ENCODE measurements around the gene METTL24. TPM values are rescaled to one million over a fixed set of nuclear protein-coding genes. Genes with fewer than 3 reads are reported as not detected.
A peak's percentile ranks its signal among the peaks of the same experiment; 100 is the strongest.
"Not testable (repeated sequence)": the region's sequence is repeated elsewhere in the genome, so short reads cannot be mapped to it uniquely, and the experiment has no call there.

The METTL24 gene
- total RNA-seq, 1 experiment from 2014 or later, result not detected

DNA sequence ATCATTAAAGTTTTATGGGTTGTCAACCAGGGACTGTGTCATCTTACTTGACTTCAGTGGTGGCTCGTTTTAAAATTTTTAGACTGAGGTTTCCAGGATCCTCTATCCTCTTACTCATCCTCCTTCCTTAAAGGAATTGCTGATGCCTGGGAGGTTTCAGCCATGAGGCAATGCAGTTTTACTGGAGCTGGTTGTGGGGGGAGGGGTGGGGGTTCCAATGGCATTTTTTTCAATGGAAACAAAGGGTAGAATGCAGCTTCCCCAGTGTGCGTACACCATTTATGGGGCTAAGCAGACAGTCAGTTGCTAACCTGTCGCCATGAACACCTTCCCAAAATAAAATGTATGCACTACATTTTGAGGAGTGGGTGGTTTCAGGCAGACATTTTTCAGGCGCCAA, 88.0 kb downstream of the METTL24 start:
- peak; percentile 2 for DNase-seq (ENCODE audit: low read depth)

- no peak for DNase-seq (ENCODE audit: low read depth)
These were observed 88.5 kb downstream of the METTL24 start for GRCh38 chr6:110269623-110270022.

DNA sequence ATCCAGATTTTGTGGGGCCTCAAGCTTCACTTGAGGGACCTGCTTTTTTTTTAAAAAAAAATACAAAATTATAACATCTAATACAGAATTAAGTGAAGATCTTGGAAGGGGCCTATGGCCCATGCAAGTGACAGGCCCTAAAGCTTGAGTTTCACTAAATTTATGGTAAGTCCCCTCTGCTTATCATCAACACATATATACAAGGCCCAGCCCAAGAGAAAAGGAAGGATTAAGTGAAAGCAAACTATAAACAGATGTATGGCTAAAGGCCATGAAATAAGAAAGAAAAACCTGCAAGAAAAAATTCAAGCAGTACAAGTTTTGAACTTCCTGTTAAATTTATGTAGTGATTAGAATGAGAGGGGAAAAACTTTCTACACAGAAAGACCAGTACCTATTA, 91.2 kb downstream of the METTL24 start:
- no peak for DNase-seq (ENCODE audit: low read depth)

- no peak for DNase-seq (ENCODE audit: low read depth)
These were observed 92.9 kb downstream of the METTL24 start for GRCh38 chr6:110265273-110265672.

DNA sequence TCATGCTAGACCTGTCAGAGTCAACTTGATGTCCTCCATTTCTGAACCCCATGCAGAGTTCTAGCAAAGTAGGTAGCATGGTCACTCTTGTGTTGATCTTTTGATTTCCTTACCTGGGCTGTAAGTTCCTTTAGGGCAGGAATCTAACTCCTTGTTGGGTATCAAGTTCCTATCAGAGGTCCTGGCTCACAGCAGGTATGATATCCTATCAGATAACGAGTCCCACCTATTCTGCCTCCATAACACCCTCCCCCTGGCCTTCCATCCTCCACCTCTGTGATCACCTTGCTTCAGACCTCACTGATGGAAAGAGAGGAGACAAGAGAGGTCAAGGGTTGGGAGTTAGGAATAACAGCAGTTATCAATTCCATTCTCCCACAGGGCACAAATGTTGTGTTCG, 101.8 kb downstream of the METTL24 start:
- no peak for DNase-seq (ENCODE audit: low read depth)

- peak; percentile 33 for DNase-seq (ENCODE audit: low read depth)
These were observed 102.9 kb downstream of the METTL24 start for GRCh38 chr6:110255211-110255750.

- peak; percentile 26 for DNase-seq (ENCODE audit: low read depth)
These were observed 107.3 kb downstream of the METTL24 start for GRCh38 chr6:110250838-110251237.

- DNase-seq (ENCODE audit: low read depth), result no peak
These were observed 108.1 kb downstream of the METTL24 start for GRCh38 chr6:110250058-110250457.

DNA sequence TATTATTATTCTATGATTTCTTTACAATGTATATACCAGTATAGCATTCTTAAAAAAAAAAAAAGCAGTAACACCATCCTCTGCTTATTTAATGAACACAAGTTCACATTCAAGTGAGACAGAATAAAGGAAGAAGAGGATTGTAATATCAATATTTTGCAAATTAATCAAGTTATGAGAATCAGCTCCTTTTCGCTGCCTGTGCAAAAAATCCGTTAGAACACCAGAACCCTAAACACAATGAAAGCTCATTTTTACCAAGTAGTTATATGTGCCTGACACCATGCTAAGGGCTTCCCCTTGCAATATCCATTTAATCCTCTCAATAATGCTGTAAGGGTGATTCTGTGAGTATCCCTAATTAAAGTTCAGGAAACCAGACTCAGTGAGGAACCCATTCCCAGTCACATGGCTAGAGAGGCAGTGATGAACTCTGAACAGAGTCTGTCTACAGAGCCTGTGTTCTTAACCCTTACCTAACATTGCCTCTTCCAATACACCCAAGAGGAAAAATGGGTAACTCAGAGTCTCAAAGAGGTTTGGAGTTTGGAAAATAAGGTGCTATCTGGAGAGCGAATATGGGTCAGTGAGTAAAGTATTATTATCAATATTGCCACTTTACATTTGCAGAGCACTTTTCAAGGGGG, 111.1 kb downstream of the METTL24 start:
- no peak for DNase-seq (ENCODE audit: low read depth)

GRCh38 chr6:110246378-110246777, 111.8 kb downstream of the METTL24 start:
- no peak for DNase-seq (ENCODE audit: low read depth)

GRCh38 chr6:110244621-110245020, 113.5 kb downstream of the METTL24 start:
- DNase-seq (ENCODE audit: low read depth), result peak; percentile 65

DNA sequence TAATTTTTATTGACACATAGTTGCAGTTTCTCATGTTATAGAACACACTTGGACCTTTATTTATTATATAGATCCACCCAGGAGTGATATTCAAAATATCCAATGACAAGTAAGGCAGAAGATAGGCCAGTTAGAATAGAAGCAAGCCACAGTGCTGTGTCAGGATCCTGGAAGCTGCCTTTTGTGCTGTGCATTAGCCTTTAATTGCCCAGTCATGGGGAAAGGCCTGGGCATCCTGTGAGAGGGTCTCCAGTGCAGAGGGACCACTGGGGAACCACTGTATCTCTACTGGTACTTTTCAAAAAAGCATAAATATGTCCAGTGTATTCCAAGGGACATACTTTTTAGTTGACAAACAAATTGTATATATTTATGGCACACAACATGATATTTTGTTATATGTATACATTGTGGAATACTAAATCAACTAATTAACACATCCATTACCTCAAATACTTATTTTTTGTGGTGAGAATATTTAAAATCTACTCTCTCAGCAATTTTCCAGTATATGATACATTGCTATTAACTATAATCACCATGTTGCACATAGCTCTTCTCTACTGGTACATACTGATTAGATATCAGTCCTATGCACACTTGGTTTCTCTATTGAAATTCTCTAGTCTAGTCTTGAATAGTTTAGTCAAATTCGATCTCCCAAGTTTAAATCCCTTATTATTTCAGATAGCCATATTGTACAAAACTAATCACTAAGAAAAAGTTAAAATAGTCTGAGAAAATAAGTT, 118.4 kb downstream of the METTL24 start:
- no peak for DNase-seq (ENCODE audit: low read depth)

- not testable (repeated sequence) for DNase-seq (ENCODE audit: low read depth)
These were observed 122.1 kb downstream of the METTL24 start for GRCh38 chr6:110236007-110236406.

GRCh38 chr6:110233770-110234374, 124.3 kb downstream of the METTL24 start:
- DNase-seq (ENCODE audit: low read depth), result no peak

GRCh38 chr6:110232450-110232849, 125.7 kb downstream of the METTL24 start:
- DNase-seq (ENCODE audit: low read depth), result no peak

DNA sequence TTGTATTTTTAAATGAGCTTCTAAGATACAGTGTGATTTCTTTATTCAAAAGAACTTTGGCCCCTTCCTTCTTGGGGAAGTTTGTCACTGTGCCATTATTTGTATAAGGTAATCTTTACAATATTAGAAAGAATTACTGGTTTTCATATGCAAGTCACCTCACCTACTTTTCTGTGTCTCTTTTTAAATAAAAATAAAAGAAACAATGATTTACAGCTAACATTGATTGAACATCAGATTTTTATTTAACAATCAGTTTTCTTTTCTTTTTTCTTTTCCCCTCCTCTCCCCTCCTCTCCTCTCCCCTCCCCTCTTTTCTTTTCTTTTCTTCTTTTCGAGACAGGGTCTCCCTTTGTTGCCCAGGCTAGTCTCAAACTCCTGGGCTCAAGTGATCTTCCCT, 131.9 kb downstream of the METTL24 start:
- no peak for DNase-seq (ENCODE audit: low read depth)

DNA sequence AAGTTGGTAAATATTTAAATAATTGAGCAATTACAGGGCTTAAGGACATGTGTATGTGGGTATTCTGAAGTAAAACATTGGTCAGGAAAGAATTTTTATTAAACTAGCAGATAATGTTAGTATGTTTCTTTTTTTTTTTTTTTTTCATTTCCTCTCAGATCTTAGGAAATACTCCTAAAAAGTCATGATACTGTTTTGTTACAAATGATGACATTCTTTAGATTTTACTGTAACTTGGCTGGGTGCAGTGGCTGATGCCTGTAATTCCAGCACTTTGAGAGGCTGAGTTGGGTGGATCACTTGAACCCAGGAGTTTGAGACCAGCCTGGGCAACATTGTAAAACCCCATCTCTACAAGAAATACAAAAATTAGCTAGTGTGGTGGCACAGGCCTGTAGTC, 136.4 kb downstream of the METTL24 start:
- no peak for DNase-seq (ENCODE audit: low read depth)

- peak; percentile 10 for DNase-seq (ENCODE audit: low read depth)
These were observed 140.9 kb downstream of the METTL24 start for GRCh38 chr6:110217266-110217665.

GRCh38 chr6:110216140-110216539, 142.0 kb downstream of the METTL24 start:
- no peak for DNase-seq (ENCODE audit: low read depth)

- DNase-seq (ENCODE audit: low read depth), result no peak
These were observed 143.8 kb downstream of the METTL24 start for GRCh38 chr6:110214338-110214737.

DNA sequence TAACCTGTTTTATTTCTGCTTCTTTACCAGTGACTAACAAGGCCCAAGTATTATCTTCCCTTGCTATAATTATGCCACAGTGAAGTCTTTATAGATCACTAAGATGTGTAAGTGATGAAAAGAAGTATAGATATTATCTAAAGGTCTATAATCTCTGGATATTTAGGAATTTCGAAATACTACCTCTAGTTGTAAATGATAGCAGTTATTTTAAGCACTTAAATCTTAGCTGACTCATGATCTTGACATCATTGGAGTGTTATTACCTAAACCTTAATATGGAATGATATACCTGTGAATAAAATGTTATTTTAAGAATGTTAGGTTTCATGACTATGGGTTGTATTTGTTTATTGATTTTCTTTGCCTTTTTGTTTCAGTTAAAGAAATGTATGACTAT, 146.4 kb downstream of the METTL24 start:
- DNase-seq (ENCODE audit: low read depth), result no peak

GRCh38 chr6:110207652-110208051, 150.5 kb downstream of the METTL24 start:
- no peak for DNase-seq (ENCODE audit: low read depth)

Measured in HT1080 (cell line).